GM12878 (cell line): ENCODE data around the gene C6orf120. TPM values are rescaled to one million over a fixed set of nuclear protein-coding genes. Genes with fewer than 3 reads are reported as not detected.

Experiments
- ATAC-seq: fragments of 200-7000 bp; cut with Tn5 transposase; 3 replicates; pipeline ENCODE4 v1.9.1; 2020; ENCODE audit warnings: mild to moderate bottlenecking, moderate library complexity
- BruUV-seq: library from RNA; stranded (reverse); fragments of 400-500 nt; replicated peaks from 2 replicates; lab custom pipeline; 2021; lab: Mats Ljungman, UMichigan
- CTCF ChIA-PET: fragments of 300-600 bp; sonication (Branson Sonifier 250); formaldehyde crosslinking; extraction: SDS; loops from one replicate; lab custom pipeline; 2021; ENCODE audit warnings: inconsistent platforms; lab: Yijun Ruan, JAX
- POLR2A ChIA-PET: fragments of 350-600 bp; formaldehyde crosslinking; extraction: SDS; loops from one replicate; lab custom pipeline; 2021; ENCODE audit warnings: inconsistent platforms; lab: Charles Lee
- RAD21 ChIA-PET: fragments of 300-600 bp; sonication (Branson Sonifier 250); formaldehyde crosslinking; loops from one replicate; lab custom pipeline; 2023; ENCODE audit warnings: antibody characterized with exemption; ENCODE audit not compliant: unreplicated experiment; lab: Charles Lee
- SMC1A ChIA-PET: fragments of 300-600 bp; sonication (Branson Sonifier 250); formaldehyde crosslinking; loops from one replicate; lab custom pipeline; 2023; ENCODE audit not compliant: unreplicated experiment, uncharacterized antibody; lab: Charles Lee
- DNase-seq: peaks from one replicate; pipeline ENCODE4 v3.0.0-alpha.2; 2011; ENCODE audit warnings: low read depth, low spot score
- FAIRE-seq: peaks from 3 replicates; lab custom pipeline; 2011; peaks lifted over from hg19 to GRCh38; lab: Jason Lieb, UNC
- H2AFZ ChIP-seq: 2 replicates; pipeline ENCODE4 v1.6.0; 2011; ENCODE audit warnings: low read depth, low read length, control low read depth; ENCODE audit not compliant: control insufficient read depth
- H3K27ac ChIP-seq: 2 replicates; pipeline ENCODE4 v1.5.1; 2011; ENCODE audit warnings: control low read depth; ENCODE audit not compliant: control insufficient read depth, insufficient read depth
- H3K27me3 ChIP-seq, 2 experiments: replicated peaks in 1 of 2; 2 replicates each; pipeline versions ENCODE4 v1.6.0 to v1.6.1; 2011; ENCODE audit warnings: low read length in 1 of 2; ENCODE audit not compliant: control insufficient read depth in 2 of 2, insufficient read depth in 2 of 2
- H3K36me3 ChIP-seq, 2 experiments: 2 replicates each; pipeline ENCODE4 v1.5.1; 2011; ENCODE audit warnings: low read length in 1 of 2; ENCODE audit not compliant: control insufficient read depth in 2 of 2, insufficient read depth in 2 of 2
- H3K4me1 ChIP-seq: 2 replicates; pipeline ENCODE4 v1.6.1; 2011; ENCODE audit warnings: mild to moderate bottlenecking, low read length, moderate library complexity, mixed read lengths; ENCODE audit not compliant: control insufficient read depth, insufficient read depth
- H3K4me2 ChIP-seq: 2 replicates; pipeline ENCODE4 v1.6.0; 2011; ENCODE audit warnings: control low read depth; ENCODE audit not compliant: control insufficient read depth, insufficient read depth
- H3K4me3 ChIP-seq: fragments of 200-600 bp; sonication (generic); 2 replicates; pipeline ENCODE4 v1.5.1; 2016
- H3K79me2 ChIP-seq: 2 replicates; pipeline ENCODE4 v1.6.0; 2011; ENCODE audit warnings: low read length; ENCODE audit not compliant: control insufficient read depth, insufficient read depth
- H3K9ac ChIP-seq: 2 replicates; pipeline ENCODE4 v1.8.0; 2011; ENCODE audit warnings: low read length, control low read depth, mixed read lengths; ENCODE audit not compliant: control insufficient read depth, insufficient read depth
- H3K9me3 ChIP-seq: replicated peaks from 3 replicates; pipeline ENCODE4 v1.5.1; 2011; ENCODE audit warnings: mild to moderate bottlenecking, low read length; ENCODE audit not compliant: control insufficient read depth, insufficient read depth
- H4K20me1 ChIP-seq: 2 replicates; pipeline ENCODE4 v1.6.0; 2011; ENCODE audit not compliant: control insufficient read depth, insufficient read depth
- CREM ChIP-seq: IDR thresholded peaks from 2 replicates; pipeline ENCODE4 v1.6.1; 2014; ENCODE audit warnings: antibody characterized with exemption, low read depth
- SMAD5 ChIP-seq: IDR thresholded peaks from 2 replicates; pipeline ENCODE4 v1.6.1; 2016; ENCODE audit warnings: antibody characterized with exemption, low read depth
- ZNF687 ChIP-seq: fragments of 450-650 bp; IDR thresholded peaks from 2 replicates; pipeline ENCODE4 v1.6.1; 2017; ENCODE audit warnings: mild to moderate bottlenecking, moderate library complexity
- WGBS: methylation state at CpG from one replicate; pipeline ENCODE4 v1.1.6; 2016; ENCODE audit warnings: low lambda C conversion rate; ENCODE audit not compliant: insufficient replicate concordance, insufficient coverage; ENCODE audit errors: missing lambda C conversion rate; 5-methylcytosine and 5-hydroxymethylcytosine counted together
- in situ Hi-C: fragments of 300-500 bp; cut with MboI; formaldehyde crosslinking; loops from 9 replicates; pipeline ENCODE4 v1.14.3; 2018; ENCODE audit warnings: mixed read lengths
- intact Hi-C: fragments of 100-400 bp; cut with micrococcal nuclease; formaldehyde crosslinking; loops from one replicate; pipeline ENCODE4 v1.14.2; 2022; ENCODE audit not compliant: unreplicated experiment
- polyA plus RNA-seq, 11 experiments: library from polyadenylated mRNA; depleted of rRNA in 4 of 11; unstranded in 6 of 11; stranded (reverse) in 5 of 11; fragments of >200 nt; fragmentation: Nextera tagmentation in 4 of 11; fragmentation: Illumina TruSeq in 1 of 11; extraction: Ambion mirVana in 4 of 11; extraction: Trizol in 1 of 11; gene quantifications; 1 replicate in 1 of 11; 2 replicates in 10 of 11; pipeline versions ENCODE4 v1.2.1 to v1.2.3, GENCODE V29; 2011 to 2016; ENCODE audit warnings: inconsistent platforms in 2 of 11, missing spikeins in 2 of 11, low read depth in 1 of 11
- total RNA-seq, 4 experiments: library from RNA; depleted of rRNA in 3 of 4; stranded (reverse); fragments of >200 nt in 3 of 4; fragmentation: Illumina TruSeq in 1 of 4; extraction: Trizol in 1 of 4; gene quantifications; 2 replicates each; pipeline versions ENCODE4 v1.2.1 to v1.2.3, GENCODE V29; 2013 to 2021

C6orf120 gene
- total and polyA plus RNA-seq, 10 of the 15 experiments (the other 5 are each of a cell fraction or from before 2014, with no cell fraction given): 3.6 to 23.9 (median 18.2) TPM

GRCh38 chr6:169702840-169703246, 917 bp downstream of the C6orf120 start:
- Histone ChIP-seq H3K4me2 (peak overlapping the region; percentile 90), H3K27ac (peak overlapping the region; percentile 78), H3K79me2 (peaks cover 46% of the 10 kb centered on the region), H3K9me3 (no peaks in the 10 kb centered on the region), H3K4me1 (peaks cover 7% of the 10 kb centered on the region), H2AFZ (peak overlapping the region; percentile 95), H3K27me3 (no peaks in the 10 kb centered on the region), H3K9ac (peak overlapping the region; percentile 61), H3K4me3 (peak overlapping the region; percentile 99), H3K36me3 (peaks cover 0 to 4% of the 10 kb centered on the region in 2 experiments; a peak in 3 of 4 replicates), H4K20me1 (no peaks in the 10 kb centered on the region)
- DNase-seq: no peak
- POLR2A ChIA-PET: interaction anchor here (0.7 to 5.3 kb wide), 7 partner anchors 16 to 87 kb away, joined by 3 to 32 read pairs (median 5); partner anchors contain the start of genes DYNLT2, ERMARD and PHF10
- CTCF ChIA-PET: interaction anchor here (1.6 kb wide), 1 partner anchor 17 kb away, joined by 5 read pairs; no protein-coding TSS in a partner anchor
- under 1% methylated on average over 22 of the region's 22 CpGs for WGBS
- peak; percentile 1; the same call in 1 of the 2 replicates for TF ChIP-seq CREM
- TF ChIP-seq ZNF687: no peak
- TF ChIP-seq SMAD5: 0 out of 2 replicates have a peak, but pooled peaks have one; percentile 50
- peak; percentile 23 for FAIRE-seq
- peak; percentile 42 for ATAC-seq
- RAD21 ChIA-PET: interaction anchor here (2.3 kb wide), 1 partner anchor 19 kb away, joined by 9 read pairs; no protein-coding TSS in a partner anchor
- in situ Hi-C loops (loop anchor here (5.0 kb wide), 1 partner anchor 849 kb away; the partner anchor contains the start of genes PSMB1 and TBP), intact Hi-C loops (loop anchor here (1.0 to 5.0 kb wide), 4 partner anchors 19 to 849 kb away; partner anchors contain the start of genes DYNLT2, ERMARD, PSMB1 and TBP)
- SMC1A ChIA-PET: interaction anchor here (1.0 to 5.6 kb wide), 2 partner anchors 15 to 50 kb away, joined by 5 to 39 read pairs; no protein-coding TSS in a partner anchor
- no TSS peak for BruUV-seq
